ACC112 (cell line): ENCODE data around the gene ADAR.
A peak's percentile ranks its signal among the peaks of the same experiment; 100 is the strongest.

ENCODE experiments used
- H2AFZ ChIP-seq: fragments of 200-600 bp; sonication (generic); one replicate; pipeline ENCODE4 v1.6.0; 2017; ENCODE audit warnings: antibody characterized with exemption, low read length; ENCODE audit not compliant: unreplicated experiment
- H3K27ac ChIP-seq: fragments of 200-600 bp; sonication (generic); 2 replicates; pipeline ENCODE4 v1.5.1; 2014; ENCODE audit warnings: low read depth, mild to moderate bottlenecking, antibody characterized with exemption, low read length, moderate library complexity
- H3K27me3 ChIP-seq: fragments of 200-600 bp; sonication (generic); 2 replicates; pipeline ENCODE4 v1.6.1; 2014; ENCODE audit warnings: mild to moderate bottlenecking, antibody characterized with exemption, low read length, moderate library complexity, mixed read lengths; ENCODE audit not compliant: insufficient read depth
- H3K36me3 ChIP-seq: fragments of 200-600 bp; sonication (generic); 2 replicates; pipeline ENCODE4 v1.6.1; 2016; ENCODE audit warnings: mild to moderate bottlenecking, antibody characterized with exemption, low read length, moderate library complexity, mixed read lengths; ENCODE audit not compliant: insufficient read depth
- H3K4me1 ChIP-seq: fragments of 200-600 bp; sonication (generic); one replicate; pipeline ENCODE4 v1.6.1; 2016; ENCODE audit warnings: low read length, mixed read lengths; ENCODE audit not compliant: insufficient read depth, unreplicated experiment, control insufficient read depth
- H3K4me3 ChIP-seq: fragments of 200-600 bp; sonication (generic); 2 replicates; pipeline ENCODE4 v1.5.1; 2014; ENCODE audit warnings: mild to moderate bottlenecking, low read depth, low read length
- H3K79me2 ChIP-seq: fragments of 200-600 bp; sonication (generic); one replicate; pipeline ENCODE4 v1.6.0; 2016; ENCODE audit warnings: low read length; ENCODE audit not compliant: control insufficient read depth, unreplicated experiment, insufficient read depth

ADAR gene

GRCh38 chr1:154615411-154615810 lies 7.4 kb upstream of the ADAR start:
- Histone ChIP-seq H3K4me3 (no peak overlapping the region), H3K27me3 (no peaks in the 10 kb centered on the region), H3K36me3 (no peaks in the 10 kb centered on the region), H3K4me1 (peaks cover 3% of the 10 kb centered on the region), H3K27ac (no peak overlapping the region), H3K79me2 (peaks cover 78% of the 10 kb centered on the region), H2AFZ (no peak overlapping the region)

DNA sequence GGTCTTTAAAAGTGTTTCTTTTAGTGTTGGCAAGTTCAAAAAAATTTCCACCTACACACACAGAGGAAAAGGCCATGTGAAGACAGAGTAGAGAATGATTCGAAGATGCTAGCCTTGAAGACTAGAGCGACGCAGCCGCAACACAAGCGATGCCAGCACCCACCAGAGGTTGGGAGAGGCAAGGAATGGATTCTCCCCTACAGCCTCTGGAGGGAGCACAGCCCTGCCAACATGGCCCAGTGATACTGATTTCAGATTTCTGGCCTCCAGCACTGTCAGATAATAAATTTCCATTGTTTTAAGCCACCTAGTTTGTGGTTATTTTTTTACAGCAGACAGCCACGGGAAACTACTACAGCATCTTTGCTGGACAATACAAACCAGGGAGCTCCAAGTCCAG lies 6.9 kb upstream of the ADAR start:
- Histone ChIP-seq H2AFZ (no peak overlapping the region), H3K4me3 (no peak overlapping the region), H3K27me3 (no peaks in the 10 kb centered on the region), H3K4me1 (peaks cover 3% of the 10 kb centered on the region), H3K27ac (no peak overlapping the region), H3K36me3 (no peaks in the 10 kb centered on the region), H3K79me2 (peaks cover 80% of the 10 kb centered on the region)

DNA sequence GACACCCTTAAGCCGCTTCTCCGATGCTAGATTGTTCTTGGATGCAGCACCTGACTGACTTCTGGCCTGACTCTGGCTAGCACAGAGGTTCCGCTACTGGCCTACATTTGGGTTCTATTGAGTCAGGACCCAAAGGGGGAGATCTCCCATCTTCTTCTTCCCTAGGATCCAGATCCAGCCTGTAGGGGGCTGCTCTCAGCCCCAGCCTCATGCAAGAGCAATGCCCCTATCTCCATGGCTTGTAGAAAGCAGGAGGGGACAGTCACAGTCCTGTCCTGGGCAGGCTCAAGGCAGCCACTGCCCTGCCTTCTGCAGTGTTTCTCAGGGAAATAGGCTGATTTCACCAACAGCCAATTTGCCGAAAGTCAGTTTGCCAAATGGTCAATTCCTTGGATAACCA lies 6.3 kb upstream of the ADAR start:
- H3K27ac ChIP-seq, result no peak overlapping the region
- no peak overlapping the region for H2AFZ ChIP-seq
- peaks cover 80% of the 10 kb centered on the region for H3K79me2 ChIP-seq
- H3K4me3 ChIP-seq, result no peak overlapping the region
- no peaks in the 10 kb centered on the region for H3K27me3 ChIP-seq
- no peaks in the 10 kb centered on the region for H3K36me3 ChIP-seq
- H3K4me1 ChIP-seq, result peaks cover 10% of the 10 kb centered on the region

GRCh38 chr1:154611150-154611862 lies 3.3 kb upstream of the ADAR start:
- Histone ChIP-seq H3K4me1 (peaks cover 17% of the 10 kb centered on the region), H3K36me3 (no peaks in the 10 kb centered on the region), H3K79me2 (peaks cover 79% of the 10 kb centered on the region), H2AFZ (no peak overlapping the region), H3K27ac (no peak overlapping the region), H3K4me3 (no peak overlapping the region), H3K27me3 (no peaks in the 10 kb centered on the region)

GRCh38 chr1:154609398-154610380 lies 1.7 kb upstream of the ADAR start:
- Histone ChIP-seq H3K27ac (peak overlapping the region; percentile 99), H3K4me1 (peaks cover 33% of the 10 kb centered on the region), H3K4me3 (peak overlapping the region; percentile 90)

DNA sequence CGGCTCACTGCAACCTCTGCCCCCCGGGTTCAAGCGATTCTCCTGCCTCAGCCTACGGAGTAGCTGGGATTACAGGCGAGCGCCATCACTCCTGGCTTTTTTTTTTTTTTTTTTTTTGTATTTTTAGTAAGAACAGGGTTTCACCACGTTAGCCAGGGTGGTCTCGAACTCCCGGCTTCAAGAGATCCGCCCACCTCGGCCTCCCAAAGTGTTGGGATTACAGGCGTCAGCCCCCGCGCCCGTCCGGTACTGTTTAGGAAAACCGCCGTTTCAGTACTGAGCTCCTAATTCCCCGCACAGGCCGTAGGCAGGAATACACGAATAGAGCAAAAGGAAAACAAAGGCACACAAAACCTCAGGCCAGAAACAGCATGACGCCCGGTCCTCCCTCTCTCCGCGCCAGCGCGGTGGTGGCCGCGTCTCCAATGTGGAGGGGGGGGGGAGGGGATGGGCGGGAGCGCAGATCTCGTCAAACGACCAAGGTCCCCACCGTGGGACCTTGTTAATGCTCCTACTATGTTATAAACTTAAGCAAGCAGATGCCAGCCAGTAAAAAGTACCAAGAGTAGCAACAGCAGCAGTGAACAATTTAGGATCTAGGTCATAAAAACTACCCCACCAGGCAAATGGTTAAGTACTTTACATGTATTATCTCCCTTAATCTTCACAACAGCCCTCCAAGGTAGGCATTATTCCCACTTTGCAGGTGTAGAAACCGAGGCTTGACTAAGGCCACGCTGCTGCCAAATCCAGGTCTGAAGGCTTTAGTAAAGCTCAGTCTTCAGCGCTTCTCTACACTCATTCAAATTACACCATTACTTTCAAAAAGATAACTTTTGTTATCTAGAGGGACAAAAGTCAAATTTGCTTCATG lies 648 bp upstream of the ADAR start:
- H2AFZ ChIP-seq, result no peak overlapping the region
- peak overlapping the region; percentile 99 for H3K27ac ChIP-seq

More at GRCh38 chr1:154609398-154610380, 1.7 kb upstream of the ADAR start:
- Histone ChIP-seq H3K36me3 (peaks cover 12% of the 10 kb centered on the region; the same call in 1 of the 2 replicates), H3K79me2 (peaks cover 81% of the 10 kb centered on the region), H2AFZ (no peak overlapping the region), H3K27me3 (no peaks in the 10 kb centered on the region)

GRCh38 chr1:154607106-154607608 lies 829 bp downstream of the ADAR start:
- H3K27ac ChIP-seq, result peak overlapping the region; percentile 99
- H3K4me3 ChIP-seq, result peak overlapping the region; percentile 90
- peaks cover 39% of the 10 kb centered on the region for H3K4me1 ChIP-seq
- H2AFZ ChIP-seq, result no peak overlapping the region
- H3K79me2 ChIP-seq, result peaks cover 93% of the 10 kb centered on the region
- H3K36me3 ChIP-seq, result peaks cover 16% of the 10 kb centered on the region; the same call in 1 of the 2 replicates
- no peaks in the 10 kb centered on the region for H3K27me3 ChIP-seq

More for the DNA sequence above, 648 bp upstream of the ADAR start:
- Histone ChIP-seq H3K27me3 (no peaks in the 10 kb centered on the region), H3K4me3 (peak overlapping the region; percentile 90), H3K4me1 (peaks cover 39% of the 10 kb centered on the region), H3K36me3 (peaks cover 14% of the 10 kb centered on the region; the same call in 1 of the 2 replicates), H3K79me2 (peaks cover 84% of the 10 kb centered on the region)

- H3K36me3 ChIP-seq, result peaks cover 29% of the 10 kb centered on the region; the same call in 1 of the 2 replicates
- peaks cover 36% of the 10 kb centered on the region for H3K4me1 ChIP-seq
- no peak overlapping the region for H2AFZ ChIP-seq
- no peaks in the 10 kb centered on the region for H3K27me3 ChIP-seq
- H3K79me2 ChIP-seq, result peaks cover 95% of the 10 kb centered on the region
- H3K27ac ChIP-seq, result no peak overlapping the region
- H3K4me3 ChIP-seq, result peak overlapping the region; percentile 90; the same call in 1 of the 2 replicates
These were observed 2.5 kb downstream of the ADAR start for GRCh38 chr1:154605534-154605933.

GRCh38 chr1:154603317-154603716 lies 4.7 kb downstream of the ADAR start:
- Histone ChIP-seq H3K4me3 (no peak overlapping the region), H2AFZ (no peak overlapping the region), H3K4me1 (peaks cover 39% of the 10 kb centered on the region), H3K36me3 (peaks cover 43% of the 10 kb centered on the region), H3K27ac (no peak overlapping the region), H3K79me2 (peaks cover 95% of the 10 kb centered on the region), H3K27me3 (no peaks in the 10 kb centered on the region)

DNA sequence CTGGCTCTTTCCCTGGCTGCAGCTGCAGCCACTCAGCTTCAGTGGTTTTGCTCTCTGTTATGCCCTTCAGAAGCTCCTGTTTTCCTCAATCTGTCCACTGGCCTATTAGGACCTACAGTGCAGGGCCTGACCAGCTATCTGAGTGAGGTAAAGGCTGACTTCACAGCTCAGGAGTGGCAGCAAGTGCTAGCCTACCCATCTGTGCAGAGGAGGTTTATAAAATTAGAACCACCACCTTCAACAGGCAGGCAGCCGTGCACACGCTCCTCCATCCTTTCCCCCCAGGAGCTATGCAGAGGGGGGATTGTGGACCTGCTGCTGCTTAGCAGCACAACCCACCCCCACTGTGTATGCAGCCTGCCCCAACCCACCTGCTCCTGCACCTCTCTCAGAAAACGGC lies 8.3 kb downstream of the ADAR start:
- H3K36me3 ChIP-seq, result peaks cover 61% of the 10 kb centered on the region
- peaks cover 83% of the 10 kb centered on the region for H3K79me2 ChIP-seq
- H3K4me1 ChIP-seq, result peaks cover 24% of the 10 kb centered on the region
- no peak overlapping the region for H3K4me3 ChIP-seq
- no peaks in the 10 kb centered on the region for H3K27me3 ChIP-seq
- peak overlapping the region; percentile 35; the same call in 1 of the 2 replicates for H3K27ac ChIP-seq
- no peak overlapping the region for H2AFZ ChIP-seq
